Astrocyte (in vitro differentiated cells and primary cell): ENCODE results near the gene TMTC2. TPM values are rescaled to one million over a fixed set of nuclear protein-coding genes. Genes with fewer than 3 reads are reported as not detected.

Experiments
- DNase-seq: peaks from one replicate; pipeline ENCODE4 v3.0.0-alpha.2; 2010; ENCODE audit warnings: low read depth
- FAIRE-seq: peaks from 2 replicates; lab custom pipeline; 2011; peaks lifted over from hg19 to GRCh38; lab: Jason Lieb, UNC
- H2AFZ ChIP-seq: 2 replicates; pipeline ENCODE4 v1.6.0; 2012; ENCODE audit warnings: low read depth, low read length, inconsistent platforms
- H3K27ac ChIP-seq: 2 replicates; pipeline ENCODE4 v1.5.1; 2011; ENCODE audit warnings: low read depth, low read length, inconsistent platforms
- H3K27me3 ChIP-seq: 2 replicates; pipeline ENCODE4 v1.6.0; 2011; ENCODE audit warnings: low read length, inconsistent platforms; ENCODE audit not compliant: insufficient read depth
- H3K36me3 ChIP-seq: 2 replicates; pipeline ENCODE4 v1.5.1; 2011; ENCODE audit warnings: low read length, inconsistent platforms; ENCODE audit not compliant: insufficient read depth
- H3K4me1 ChIP-seq: 2 replicates; pipeline ENCODE4 v1.5.1; 2011; ENCODE audit warnings: low read length, inconsistent platforms; ENCODE audit not compliant: insufficient read depth
- H3K4me2 ChIP-seq: 2 replicates; pipeline ENCODE4 v1.6.0; 2012; ENCODE audit warnings: low read length, inconsistent platforms
- H3K4me3 ChIP-seq: 2 replicates; pipeline ENCODE4 v1.5.1; 2011; ENCODE audit warnings: low read depth, mild to moderate bottlenecking, low read length, inconsistent platforms; ENCODE audit not compliant: insufficient read depth
- H3K79me2 ChIP-seq: 2 replicates; pipeline ENCODE4 v1.6.0; 2012; ENCODE audit warnings: mild to moderate bottlenecking, low read length, inconsistent platforms; ENCODE audit not compliant: insufficient read depth
- H3K9ac ChIP-seq: 2 replicates; pipeline ENCODE4 v1.6.0; 2012; ENCODE audit warnings: mild to moderate bottlenecking, low read length, inconsistent platforms
- H3K9me3 ChIP-seq: 2 replicates; pipeline ENCODE4 v1.5.1; 2012; ENCODE audit warnings: low read depth, mild to moderate bottlenecking, low read length, inconsistent platforms; ENCODE audit not compliant: insufficient read depth
- H4K20me1 ChIP-seq: 2 replicates; pipeline ENCODE4 v1.6.0; 2012; ENCODE audit warnings: low read length, inconsistent platforms; ENCODE audit not compliant: insufficient read depth
- H3K27ac Mint-ChIP-seq: one replicate; pipeline ENCODE4 v1.8.0; 2021; ENCODE audit warnings: mild to moderate bottlenecking, mixed read lengths; ENCODE audit not compliant: unreplicated experiment
- H3K27me3 Mint-ChIP-seq: one replicate; pipeline ENCODE4 v1.8.0; 2021; ENCODE audit warnings: low read depth, mixed read lengths; ENCODE audit not compliant: unreplicated experiment
- H3K36me3 Mint-ChIP-seq: one replicate; pipeline ENCODE4 v1.8.0; 2021; ENCODE audit warnings: low read depth, mixed read lengths; ENCODE audit not compliant: unreplicated experiment
- H3K4me1 Mint-ChIP-seq: one replicate; pipeline ENCODE4 v1.8.0; 2021; ENCODE audit warnings: low read depth, mixed read lengths; ENCODE audit not compliant: unreplicated experiment
- H3K4me3 Mint-ChIP-seq: one replicate; pipeline ENCODE4 v1.8.0; 2021; ENCODE audit warnings: mild to moderate bottlenecking, moderate library complexity, mixed read lengths; ENCODE audit not compliant: unreplicated experiment
- H3K9me3 Mint-ChIP-seq: one replicate; pipeline ENCODE4 v1.8.0; 2021; ENCODE audit warnings: mild to moderate bottlenecking, mixed read lengths; ENCODE audit not compliant: unreplicated experiment
- EZH2 ChIP-seq: IDR thresholded peaks from 2 replicates; pipeline ENCODE4 v1.6.1; 2012; ENCODE audit warnings: mild to moderate bottlenecking, low read length, inconsistent platforms; ENCODE audit not compliant: insufficient read depth
- total RNA-seq: library from RNA; stranded (reverse); gene quantifications from 2 replicates; pipeline ENCODE4 v1.2.1, GENCODE V29; 2021
- TF ChIP-seq, protein P1 (sequence below): IDR thresholded peaks from 2 replicates; pipeline ENCODE4 v1.5.1; 2011; ENCODE audit warnings: low read depth, mild to moderate bottlenecking, inconsistent platforms, low read length, moderate library complexity; ENCODE audit not compliant: insufficient read depth

The TMTC2 gene
- total RNA-seq, 1 donor from 2014 or later: 2.2 TPM

DNA sequence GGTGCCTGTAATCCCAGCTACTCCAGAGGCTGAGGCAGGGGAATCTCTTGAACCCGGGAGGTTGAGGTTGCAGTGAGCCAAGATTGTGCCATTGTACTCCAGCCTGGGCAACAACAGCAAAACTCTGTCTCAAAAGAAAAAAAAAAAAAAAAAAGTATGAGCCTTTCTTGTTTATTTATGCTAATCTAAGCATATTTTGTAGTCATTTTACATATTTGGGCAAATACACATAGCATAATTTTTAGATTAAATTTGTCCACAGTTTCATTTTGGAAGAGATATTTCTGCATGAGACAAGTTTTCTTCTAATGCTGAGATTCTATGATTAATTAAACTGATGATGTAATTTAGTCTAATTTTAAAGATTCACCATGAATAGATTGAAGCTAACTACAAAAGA, 494.4 kb downstream of the TMTC2 start:
- H3K27ac Mint-ChIP-seq: no peak overlapping the region
- no peak for DNase-seq
- H3K4me3 Mint-ChIP-seq: no peak overlapping the region
- Histone ChIP-seq H3K4me2 (no peak overlapping the region), H3K4me3 (no peak overlapping the region), H3K79me2 (no peaks in the 10 kb centered on the region), H3K9me3 (no peaks in the 10 kb centered on the region), H3K9ac (no peak overlapping the region), H3K27ac (no peak overlapping the region), H3K4me1 (no peaks in the 10 kb centered on the region), H2AFZ (no peak overlapping the region), H3K36me3 (no peaks in the 10 kb centered on the region), H4K20me1 (no peaks in the 10 kb centered on the region), H3K27me3 (no peaks in the 10 kb centered on the region)
- no peaks in the 10 kb centered on the region for H3K36me3 Mint-ChIP-seq
- no peak for TF ChIP-seq EZH2
- TF ChIP-seq, protein P1, sequence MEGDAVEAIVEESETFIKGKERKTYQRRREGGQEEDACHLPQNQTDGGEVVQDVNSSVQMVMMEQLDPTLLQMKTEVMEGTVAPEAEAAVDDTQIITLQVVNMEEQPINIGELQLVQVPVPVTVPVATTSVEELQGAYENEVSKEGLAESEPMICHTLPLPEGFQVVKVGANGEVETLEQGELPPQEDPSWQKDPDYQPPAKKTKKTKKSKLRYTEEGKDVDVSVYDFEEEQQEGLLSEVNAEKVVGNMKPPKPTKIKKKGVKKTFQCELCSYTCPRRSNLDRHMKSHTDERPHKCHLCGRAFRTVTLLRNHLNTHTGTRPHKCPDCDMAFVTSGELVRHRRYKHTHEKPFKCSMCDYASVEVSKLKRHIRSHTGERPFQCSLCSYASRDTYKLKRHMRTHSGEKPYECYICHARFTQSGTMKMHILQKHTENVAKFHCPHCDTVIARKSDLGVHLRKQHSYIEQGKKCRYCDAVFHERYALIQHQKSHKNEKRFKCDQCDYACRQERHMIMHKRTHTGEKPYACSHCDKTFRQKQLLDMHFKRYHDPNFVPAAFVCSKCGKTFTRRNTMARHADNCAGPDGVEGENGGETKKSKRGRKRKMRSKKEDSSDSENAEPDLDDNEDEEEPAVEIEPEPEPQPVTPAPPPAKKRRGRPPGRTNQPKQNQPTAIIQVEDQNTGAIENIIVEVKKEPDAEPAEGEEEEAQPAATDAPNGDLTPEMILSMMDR: no peak
- H3K27me3 Mint-ChIP-seq: no peaks in the 10 kb centered on the region
- H3K4me1 Mint-ChIP-seq: no peaks in the 10 kb centered on the region
- no peaks in the 10 kb centered on the region for H3K9me3 Mint-ChIP-seq
- no peak for FAIRE-seq

DNA sequence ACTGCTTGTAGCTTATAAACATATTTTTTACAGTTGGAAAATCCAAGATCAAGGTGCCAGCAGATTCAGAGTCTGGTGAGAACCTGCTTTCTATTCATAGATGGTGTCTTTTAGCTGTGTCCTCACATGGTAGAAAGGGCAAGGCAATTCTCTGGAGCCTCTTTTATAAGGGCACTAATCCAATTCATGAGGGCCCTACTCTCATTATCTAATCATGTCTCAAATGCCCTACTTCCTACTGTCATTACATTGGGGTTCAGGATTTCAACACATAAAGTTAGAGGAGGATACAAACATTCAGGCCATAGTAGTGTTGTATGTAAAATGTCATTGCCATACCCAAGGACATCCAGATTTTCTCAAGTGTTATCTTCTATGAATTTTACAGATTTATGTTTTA, 496.4 kb downstream of the TMTC2 start:
- Histone ChIP-seq H3K9me3 (no peaks in the 10 kb centered on the region), H3K4me3 (no peak overlapping the region), H3K9ac (no peak overlapping the region), H3K4me1 (no peaks in the 10 kb centered on the region), H3K79me2 (no peaks in the 10 kb centered on the region), H2AFZ (no peak overlapping the region), H3K36me3 (no peaks in the 10 kb centered on the region), H3K27me3 (no peaks in the 10 kb centered on the region), H3K27ac (no peak overlapping the region), H3K4me2 (no peak overlapping the region), H4K20me1 (no peaks in the 10 kb centered on the region)
- FAIRE-seq (no peak), DNase-seq (no peak)
- H3K27ac Mint-ChIP-seq: no peak overlapping the region
- no peaks in the 10 kb centered on the region for H3K36me3 Mint-ChIP-seq
- TF ChIP-seq EZH2: no peak
- TF ChIP-seq, protein P1: no peak
- H3K9me3 Mint-ChIP-seq: peaks cover 2% of the 10 kb centered on the region
- no peaks in the 10 kb centered on the region for H3K4me1 Mint-ChIP-seq
- H3K4me3 Mint-ChIP-seq: no peak overlapping the region
- no peaks in the 10 kb centered on the region for H3K27me3 Mint-ChIP-seq
